ENCODE measurements around the gene CSK. TPM values are rescaled to one million over a fixed set of nuclear protein-coding genes. Genes with fewer than 3 reads are reported as not detected.
A peak's percentile ranks its signal among the peaks of the same experiment; 100 is the strongest.

CSK gene
- total RNA-seq, 3 donors from 2014 or later (not counting 1 experiment from before 2014, with no cell fraction given), result 282 to 334 (median 287) TPM

DNA sequence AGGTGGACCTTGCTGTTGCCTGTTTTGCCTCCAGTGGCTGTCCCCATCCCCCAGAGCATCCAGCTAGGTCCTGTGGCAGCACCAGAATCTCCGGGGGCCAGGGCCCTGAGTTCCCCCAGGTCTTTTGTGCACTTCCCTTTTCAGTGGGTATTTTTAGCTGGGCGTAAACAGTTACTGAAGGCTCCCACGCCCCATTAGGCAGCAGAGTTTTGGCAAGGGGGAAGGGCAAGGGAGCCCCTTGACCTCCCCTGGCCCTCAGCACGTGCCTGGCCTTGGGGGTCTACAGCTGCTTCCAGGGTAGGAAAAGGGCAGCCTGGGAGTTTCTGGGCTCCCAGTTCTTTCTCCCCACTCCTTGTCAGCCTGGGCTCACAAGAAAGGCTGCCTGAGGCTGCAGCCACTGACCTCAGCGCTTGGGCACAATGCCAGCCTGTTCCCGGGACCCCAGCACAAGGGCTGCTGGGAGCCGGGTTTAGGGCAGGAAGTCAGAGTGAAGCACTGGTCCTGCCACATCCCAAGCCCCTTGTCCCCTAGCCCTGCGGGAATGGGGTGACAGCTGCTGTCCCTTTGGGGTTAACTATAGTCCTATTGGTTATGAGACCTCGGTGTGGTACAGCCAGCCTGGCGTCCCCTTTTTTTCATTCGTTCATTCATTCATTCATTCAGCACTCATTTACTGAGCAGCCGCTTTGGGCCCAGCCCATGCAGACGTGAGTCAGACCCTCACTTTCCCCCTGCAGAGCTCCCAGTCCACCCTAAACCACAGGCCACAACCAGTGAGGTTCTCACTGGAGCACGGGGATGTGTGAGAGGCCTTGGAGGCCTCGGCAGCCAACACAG is 8.4 kb downstream of the CSK start:
- H3K4me3 Mint-ChIP-seq, result peak overlapping the region; percentile 97
- H3K27me3 Mint-ChIP-seq (ENCODE audit: low read depth in 2 of 2), result no peaks in the 10 kb centered on the region
- H3K36me3 Mint-ChIP-seq, result no peaks in the 10 kb centered on the region
- peak overlapping the region; percentile 95 to 100 for H3K27ac Mint-ChIP-seq
- peaks cover 82 to 95% of the 10 kb centered on the region in 2 donors for H3K4me1 Mint-ChIP-seq
- TF ChIP-seq, protein P1, sequence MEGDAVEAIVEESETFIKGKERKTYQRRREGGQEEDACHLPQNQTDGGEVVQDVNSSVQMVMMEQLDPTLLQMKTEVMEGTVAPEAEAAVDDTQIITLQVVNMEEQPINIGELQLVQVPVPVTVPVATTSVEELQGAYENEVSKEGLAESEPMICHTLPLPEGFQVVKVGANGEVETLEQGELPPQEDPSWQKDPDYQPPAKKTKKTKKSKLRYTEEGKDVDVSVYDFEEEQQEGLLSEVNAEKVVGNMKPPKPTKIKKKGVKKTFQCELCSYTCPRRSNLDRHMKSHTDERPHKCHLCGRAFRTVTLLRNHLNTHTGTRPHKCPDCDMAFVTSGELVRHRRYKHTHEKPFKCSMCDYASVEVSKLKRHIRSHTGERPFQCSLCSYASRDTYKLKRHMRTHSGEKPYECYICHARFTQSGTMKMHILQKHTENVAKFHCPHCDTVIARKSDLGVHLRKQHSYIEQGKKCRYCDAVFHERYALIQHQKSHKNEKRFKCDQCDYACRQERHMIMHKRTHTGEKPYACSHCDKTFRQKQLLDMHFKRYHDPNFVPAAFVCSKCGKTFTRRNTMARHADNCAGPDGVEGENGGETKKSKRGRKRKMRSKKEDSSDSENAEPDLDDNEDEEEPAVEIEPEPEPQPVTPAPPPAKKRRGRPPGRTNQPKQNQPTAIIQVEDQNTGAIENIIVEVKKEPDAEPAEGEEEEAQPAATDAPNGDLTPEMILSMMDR (IDR thresholded peaks at IDR 0.05), result no peak
- Histone ChIP-seq H3K27ac (ENCODE audit: low read length) (peak overlapping the region; percentile 94), H3K36me3 (ENCODE audit: control insufficient read depth, insufficient read depth, low read length) (peaks cover 16% of the 10 kb centered on the region), H3K4me1 (ENCODE audit: control insufficient read depth, insufficient read depth, low read length) (peaks cover 95% of the 10 kb centered on the region), H3K27me3 (ENCODE audit: control insufficient read depth, insufficient read depth, low read length) (no peaks in the 10 kb centered on the region), H3K9me3 (ENCODE audit: control insufficient read depth, insufficient read depth, low read length) (no peaks in the 10 kb centered on the region), H3K4me3 (ENCODE audit: low read length) (peak overlapping the region; percentile 43)
- no peaks in the 10 kb centered on the region for H3K9me3 Mint-ChIP-seq
- no peak for ATAC-seq
- WGBS (ENCODE audit: insufficient coverage), result under 1% methylated on average over 15 of the region's 15 CpGs
- DNase-seq, result peak in 1 of 2 donors; percentile 55
- intact Hi-C loops (cut with micrococcal nuclease), result loop anchor here (2.0 kb wide), 1 partner anchor 13 kb away; no protein-coding TSS in a partner anchor

DNA sequence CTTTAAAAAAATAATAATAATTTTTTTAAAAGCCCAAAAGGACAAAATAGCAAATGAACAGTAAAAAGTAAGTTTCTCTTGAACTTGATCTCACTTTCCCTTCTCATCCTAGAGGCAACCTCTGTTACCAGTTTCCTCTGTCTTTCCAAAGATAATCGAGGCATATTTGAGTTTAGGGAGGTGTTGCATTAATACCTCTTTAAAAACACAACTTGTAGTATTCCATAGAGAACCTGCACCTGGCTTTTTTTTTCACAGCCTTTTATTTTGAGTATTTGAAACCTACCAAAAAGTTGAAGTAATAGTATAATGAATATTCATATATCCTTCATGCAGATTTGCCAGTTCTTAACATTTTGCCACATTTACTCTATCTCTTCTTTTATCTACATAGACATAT is 9.1 kb downstream of the CSK start:
- WGBS (ENCODE audit: insufficient coverage), result no CpG with 5 or more reads among the region's 1 CpG
- Histone ChIP-seq H3K36me3 (ENCODE audit: control insufficient read depth, insufficient read depth, low read length) (peaks cover 16% of the 10 kb centered on the region), H3K9me3 (ENCODE audit: control insufficient read depth, insufficient read depth, low read length) (no peaks in the 10 kb centered on the region), H3K4me3 (ENCODE audit: low read length) (no peak overlapping the region), H3K4me1 (ENCODE audit: control insufficient read depth, insufficient read depth, low read length) (peaks cover 95% of the 10 kb centered on the region), H3K27ac (ENCODE audit: low read length) (peak overlapping the region; percentile 94), H3K27me3 (ENCODE audit: control insufficient read depth, insufficient read depth, low read length) (no peaks in the 10 kb centered on the region)
- no peaks in the 10 kb centered on the region for H3K36me3 Mint-ChIP-seq
- no peak for DNase-seq
- no peaks in the 10 kb centered on the region for H3K27me3 Mint-ChIP-seq (ENCODE audit: low read depth in 2 of 2)
- H3K27ac Mint-ChIP-seq, result peak overlapping the region; percentile 95 to 100
- H3K9me3 Mint-ChIP-seq, result no peaks in the 10 kb centered on the region
- ATAC-seq, result no peak
- TF ChIP-seq, protein P1 (IDR thresholded peaks at IDR 0.05), result no peak
- intact Hi-C loops (cut with micrococcal nuclease), result loop anchor here (2.0 kb wide), 1 partner anchor 14 kb away; no protein-coding TSS in a partner anchor
- H3K4me3 Mint-ChIP-seq, result peak overlapping the region; percentile 81
- peaks cover 82 to 94% of the 10 kb centered on the region in 2 donors for H3K4me1 Mint-ChIP-seq

DNA sequence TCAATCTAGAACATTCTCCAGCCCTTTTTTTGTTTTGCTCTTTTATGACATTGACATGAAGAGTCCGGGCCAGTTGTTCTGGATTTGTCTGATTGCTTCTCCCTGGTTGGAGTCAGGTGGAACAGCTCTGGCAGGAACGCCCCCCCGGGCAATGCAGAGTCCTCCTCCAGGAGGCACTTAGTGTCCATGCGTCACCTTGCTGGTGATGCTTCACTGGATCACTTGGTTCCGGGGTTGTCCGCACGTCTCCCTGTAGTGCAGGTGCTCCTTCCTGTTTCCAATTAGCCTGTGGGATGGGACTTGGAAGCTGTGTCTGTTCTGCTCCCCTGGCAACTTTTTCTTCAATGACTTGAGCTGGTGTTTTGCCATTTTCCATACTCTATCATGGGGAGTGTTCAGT is 9.8 kb downstream of the CSK start:
- Mint-ChIP-seq H3K27me3 (ENCODE audit: low read depth in 2 of 2) (no peaks in the 10 kb centered on the region), H3K9me3 (no peaks in the 10 kb centered on the region), H3K4me3 (peak overlapping the region; percentile 81), H3K36me3 (no peaks in the 10 kb centered on the region), H3K4me1 (peaks cover 84 to 94% of the 10 kb centered on the region in 2 donors), H3K27ac (peak overlapping the region; percentile 95 to 100)
- Histone ChIP-seq H3K27me3 (ENCODE audit: control insufficient read depth, insufficient read depth, low read length) (no peaks in the 10 kb centered on the region), H3K4me3 (ENCODE audit: low read length) (no peak overlapping the region), H3K9me3 (ENCODE audit: control insufficient read depth, insufficient read depth, low read length) (no peaks in the 10 kb centered on the region), H3K27ac (ENCODE audit: low read length) (peak overlapping the region; percentile 70), H3K36me3 (ENCODE audit: control insufficient read depth, insufficient read depth, low read length) (peaks cover 13% of the 10 kb centered on the region), H3K4me1 (ENCODE audit: control insufficient read depth, insufficient read depth, low read length) (peaks cover 95% of the 10 kb centered on the region)
- TF ChIP-seq, protein P1 (IDR thresholded peaks at IDR 0.05), result no peak
- 78% methylated on average over 7 of the region's 7 CpGs for WGBS (ENCODE audit: insufficient coverage)
- ATAC-seq, result no peak
- intact Hi-C loops (cut with micrococcal nuclease), result loop anchor here (2.0 kb wide), 1 partner anchor 15 kb away; no protein-coding TSS in a partner anchor
- no peak for DNase-seq

Measured in natural killer cell (primary cell).